Cardiac fibroblast (primary cell): Measurements from ENCODE around the gene GNAZ.

Experiments
- DNase-seq, 2 donors: peaks; one replicate each; pipeline versions ENCODE4 v3.0.0 to v3.0.0-alpha.2; 2010; ENCODE audit warnings: low read depth in 2 of 2
- H3K4me3 ChIP-seq, 2 donors: replicated peaks in 1 of 2; 1 replicate in 1 of 2; 2 replicates in 1 of 2; pipeline ENCODE4 v1.5.1; 2011; ENCODE audit warnings: low read depth in 2 of 2, low read length in 2 of 2, mild to moderate bottlenecking in 2 of 2, moderate library complexity in 1 of 2
- TF ChIP-seq, protein P1 (sequence below): IDR thresholded peaks from one replicate; pipeline ENCODE4 v1.5.1; 2011; ENCODE audit warnings: low read depth, mild to moderate bottlenecking, low read length, inconsistent platforms

GNAZ gene

GRCh38 chr22:23119494-23120414 is 49.4 kb downstream of the GNAZ start:
- TF ChIP-seq, protein P1, sequence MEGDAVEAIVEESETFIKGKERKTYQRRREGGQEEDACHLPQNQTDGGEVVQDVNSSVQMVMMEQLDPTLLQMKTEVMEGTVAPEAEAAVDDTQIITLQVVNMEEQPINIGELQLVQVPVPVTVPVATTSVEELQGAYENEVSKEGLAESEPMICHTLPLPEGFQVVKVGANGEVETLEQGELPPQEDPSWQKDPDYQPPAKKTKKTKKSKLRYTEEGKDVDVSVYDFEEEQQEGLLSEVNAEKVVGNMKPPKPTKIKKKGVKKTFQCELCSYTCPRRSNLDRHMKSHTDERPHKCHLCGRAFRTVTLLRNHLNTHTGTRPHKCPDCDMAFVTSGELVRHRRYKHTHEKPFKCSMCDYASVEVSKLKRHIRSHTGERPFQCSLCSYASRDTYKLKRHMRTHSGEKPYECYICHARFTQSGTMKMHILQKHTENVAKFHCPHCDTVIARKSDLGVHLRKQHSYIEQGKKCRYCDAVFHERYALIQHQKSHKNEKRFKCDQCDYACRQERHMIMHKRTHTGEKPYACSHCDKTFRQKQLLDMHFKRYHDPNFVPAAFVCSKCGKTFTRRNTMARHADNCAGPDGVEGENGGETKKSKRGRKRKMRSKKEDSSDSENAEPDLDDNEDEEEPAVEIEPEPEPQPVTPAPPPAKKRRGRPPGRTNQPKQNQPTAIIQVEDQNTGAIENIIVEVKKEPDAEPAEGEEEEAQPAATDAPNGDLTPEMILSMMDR, result no peak
- DNase-seq, result no peak
- H3K4me3 ChIP-seq, result no peak overlapping the region

- no peak overlapping the region for H3K4me3 ChIP-seq
- TF ChIP-seq, protein P1, result no peak
- no peak for DNase-seq
Measured at GRCh38 chr22:23120415-23120899, 50.1 kb downstream of the GNAZ start.

- no peak for DNase-seq
- TF ChIP-seq, protein P1, result no peak
- no peak overlapping the region for H3K4me3 ChIP-seq
Measured at GRCh38 chr22:23121000-23121421, 50.7 kb downstream of the GNAZ start.

- H3K4me3 ChIP-seq, result no peak overlapping the region
- DNase-seq, result peak in 1 of 2 donors; percentile 11
- TF ChIP-seq, protein P1, result no peak
Measured at GRCh38 chr22:23121424-23121823, 51.1 kb downstream of the GNAZ start.

GRCh38 chr22:23122216-23122957 is 52.1 kb downstream of the GNAZ start:
- TF ChIP-seq, protein P1, result no peak
- no peak overlapping the region for H3K4me3 ChIP-seq
- DNase-seq, result no peak

- H3K4me3 ChIP-seq, result no peak overlapping the region
- TF ChIP-seq, protein P1, result no peak
- DNase-seq, result no peak
Measured at GRCh38 chr22:23122992-23123803, 52.9 kb downstream of the GNAZ start.
